Caco-2 (cell line): ENCODE results near the gene DCAF4. TPM values are rescaled to one million over a fixed set of nuclear protein-coding genes. Genes with fewer than 3 reads are reported as not detected.

Experiments
- BruUV-seq: library from RNA; stranded (reverse); fragments of 400-500 nt; replicated peaks from 2 replicates; lab custom pipeline; 2021; lab: Mats Ljungman, UMichigan
- CTCF ChIA-PET: fragments of 300-600 bp; sonication (Branson Sonifier 250); formaldehyde crosslinking; loops from one replicate; lab custom pipeline; 2022; ENCODE audit warnings: antibody characterized with exemption; lab: Charles Lee
- POLR2A ChIA-PET: fragments of 300-600 bp; sonication (Branson Sonifier 250); formaldehyde crosslinking; loops from one replicate; lab custom pipeline; 2022; ENCODE audit warnings: antibody characterized with exemption; lab: Charles Lee
- DNase-seq, 2 experiments: peaks; one replicate each; pipeline versions ENCODE4 v3.0.0 to v3.0.0-alpha.2; 2020 to 2022
- H3K27me3 ChIP-seq: replicated peaks from 2 replicates; pipeline ENCODE4 v1.6.0; 2011; ENCODE audit warnings: low read length; ENCODE audit not compliant: control insufficient read depth, insufficient read depth
- H3K36me3 ChIP-seq: 2 replicates; pipeline ENCODE4 v1.5.1; 2011; ENCODE audit warnings: low read length; ENCODE audit not compliant: control insufficient read depth, insufficient read depth
- H3K4me1 ChIP-seq: fragments of 250-450 bp; sonication (Bioruptor Pico); 2 replicates; pipeline ENCODE4 v1.5.1; 2020; ENCODE audit warnings: mild to moderate bottlenecking
- H3K4me3 ChIP-seq: 2 replicates; pipeline ENCODE4 v1.5.1; 2011; ENCODE audit warnings: low read depth, mild to moderate bottlenecking, control low read depth, low read length
- H3K9me3 ChIP-seq: fragments of 250-450 bp; sonication (Bioruptor Pico); 2 replicates; pipeline ENCODE4 v1.5.1; 2020; ENCODE audit warnings: mild to moderate bottlenecking, moderate library complexity
- H3K27ac Mint-ChIP-seq: one replicate; pipeline ENCODE4 v1.8.0; 2022; ENCODE audit warnings: mixed read lengths; ENCODE audit not compliant: unreplicated experiment
- H3K27me3 Mint-ChIP-seq: one replicate; pipeline ENCODE4 v1.8.0; 2022; ENCODE audit warnings: mixed read lengths; ENCODE audit not compliant: insufficient read depth, unreplicated experiment
- H3K36me3 Mint-ChIP-seq: one replicate; pipeline ENCODE4 v1.8.0; 2022; ENCODE audit warnings: mild to moderate bottlenecking, mixed read lengths; ENCODE audit not compliant: insufficient read depth, unreplicated experiment
- H3K4me1 Mint-ChIP-seq: one replicate; pipeline ENCODE4 v1.8.0; 2022; ENCODE audit warnings: low read depth, mixed read lengths; ENCODE audit not compliant: unreplicated experiment
- H3K4me3 Mint-ChIP-seq: one replicate; pipeline ENCODE4 v1.8.0; 2022; ENCODE audit warnings: mild to moderate bottlenecking, moderate library complexity, mixed read lengths; ENCODE audit not compliant: unreplicated experiment
- H3K9me3 Mint-ChIP-seq: one replicate; pipeline ENCODE4 v1.8.0; 2022; ENCODE audit warnings: mixed read lengths; ENCODE audit not compliant: unreplicated experiment
- CTCF ChIP-seq, 2 experiments: fragments of 200-600 bp in 1 of 2; IDR thresholded peaks; 1 replicate in 1 of 2; 2 replicates in 1 of 2; pipeline versions ENCODE4 v1.5.1 to v1.8.0; 2011 to 2022; ENCODE audit warnings: antibody characterized with exemption in 1 of 2, control low read depth in 1 of 2, inconsistent platforms in 1 of 2, low read depth in 1 of 2, low read length in 1 of 2, mild to moderate bottlenecking in 1 of 2, moderate library complexity in 1 of 2; ENCODE audit not compliant: insufficient read depth in 1 of 2, severe bottlenecking in 1 of 2, unreplicated experiment in 1 of 2
- intact Hi-C: fragments of 100-400 bp; cut with micrococcal nuclease; formaldehyde crosslinking; loops from one replicate; pipeline ENCODE4 v1.10.0; 2022; ENCODE audit not compliant: unreplicated experiment
- total RNA-seq: library from RNA; stranded (reverse); gene quantifications from 2 replicates; pipeline ENCODE4 v1.2.3, GENCODE V29; 2022

The DCAF4 gene
- total RNA-seq, 1 experiment from 2014 or later = 21.1 TPM

GRCh38 chr14:72901361-72901760 lies 24.9 kb upstream of the DCAF4 start:
- intact Hi-C loops = no loop called here
- BruUV-seq = no TSS peak
- DNase-seq = no peak
- Histone ChIP-seq H3K9me3 (no peaks in the 10 kb centered on the region), H3K4me1 (no peaks in the 10 kb centered on the region), H3K27me3 (peaks cover 2% of the 10 kb centered on the region; the same call in 1 of the 2 replicates), H3K4me3 (no peak overlapping the region), H3K36me3 (no peaks in the 10 kb centered on the region)
- H3K27ac Mint-ChIP-seq = no peak overlapping the region
- H3K27me3 Mint-ChIP-seq = peaks cover 15% of the 10 kb centered on the region
- CTCF ChIA-PET = no interaction called here
- POLR2A ChIA-PET = no interaction called here
- no peaks in the 10 kb centered on the region for H3K9me3 Mint-ChIP-seq
- H3K4me1 Mint-ChIP-seq = peaks cover 7% of the 10 kb centered on the region
- no peak overlapping the region for H3K4me3 Mint-ChIP-seq
- no peaks in the 10 kb centered on the region for H3K36me3 Mint-ChIP-seq
- no peak for TF ChIP-seq CTCF (IDR thresholded peaks at IDR 0.05; ENCODE audit: insufficient read depth in 1 of 2, low read depth in 1 of 2, low read length in 1 of 2, severe bottlenecking in 1 of 2, unreplicated experiment in 1 of 2)

GRCh38 chr14:72902801-72903530 lies 23.3 kb upstream of the DCAF4 start:
- Histone ChIP-seq H3K4me1 (peaks cover 7% of the 10 kb centered on the region; the same call in 1 of the 2 replicates), H3K36me3 (no peaks in the 10 kb centered on the region), H3K4me3 (no peak overlapping the region), H3K27me3 (no peaks in the 10 kb centered on the region), H3K9me3 (no peaks in the 10 kb centered on the region)
- ChIA-PET POLR2A (no interaction called here), CTCF (interaction anchor here (0.6 to 1.1 kb wide), 2 partner anchors 9 to 389 kb away, joined by 3 read pairs; partner anchors contain the start of gene DPF3)
- intact Hi-C loops = no loop called here
- Mint-ChIP-seq H3K9me3 (no peaks in the 10 kb centered on the region), H3K27me3 (peaks cover 15% of the 10 kb centered on the region), H3K4me1 (peaks cover 18% of the 10 kb centered on the region), H3K4me3 (no peak overlapping the region), H3K36me3 (no peaks in the 10 kb centered on the region), H3K27ac (no peak overlapping the region)
- no TSS peak for BruUV-seq
- TF ChIP-seq CTCF (IDR thresholded peaks at IDR 0.05; ENCODE audit: insufficient read depth in 1 of 2, low read depth in 1 of 2, low read length in 1 of 2, severe bottlenecking in 1 of 2, unreplicated experiment in 1 of 2) = no peak
- DNase-seq = no peak

- no peak overlapping the region for H3K4me3 ChIP-seq
- ChIA-PET CTCF (interaction anchor here (1.1 kb wide), 1 partner anchor 10 kb away, joined by 3 read pairs; the partner anchor contains the start of gene DPF3), POLR2A (no interaction called here)
- H3K4me1 Mint-ChIP-seq = peaks cover 18% of the 10 kb centered on the region
- peaks cover 7% of the 10 kb centered on the region; the same call in 1 of the 2 replicates for H3K4me1 ChIP-seq
- no peaks in the 10 kb centered on the region for H3K36me3 Mint-ChIP-seq
- DNase-seq = no peak
- TF ChIP-seq CTCF (IDR thresholded peaks at IDR 0.05; ENCODE audit: insufficient read depth in 1 of 2, low read depth in 1 of 2, low read length in 1 of 2, severe bottlenecking in 1 of 2, unreplicated experiment in 1 of 2) = no peak
- H3K27ac Mint-ChIP-seq = no peak overlapping the region
- H3K9me3 Mint-ChIP-seq = no peaks in the 10 kb centered on the region
- H3K27me3 ChIP-seq = no peaks in the 10 kb centered on the region
- peaks cover 15% of the 10 kb centered on the region for H3K27me3 Mint-ChIP-seq
- no peaks in the 10 kb centered on the region for H3K9me3 ChIP-seq
- intact Hi-C loops = loop anchor here (2.0 kb wide), 1 partner anchor 45 kb away; no protein-coding TSS in a partner anchor
- no peaks in the 10 kb centered on the region for H3K36me3 ChIP-seq
- BruUV-seq = no TSS peak
- no peak overlapping the region for H3K4me3 Mint-ChIP-seq
These were observed 22.5 kb upstream of the DCAF4 start for GRCh38 chr14:72903716-72904115.
